Tibial nerve (tissue), 4 donors: ENCODE measurements around the gene GDF11. TPM values are rescaled to one million over a fixed set of nuclear protein-coding genes. Genes with fewer than 3 reads are reported as not detected.

Experiments
- DNase-seq, 2 donors: peaks; one replicate each; pipeline ENCODE4 v3.0.0-alpha.2; 2019; ENCODE audit warnings: low spot score in 2 of 2
- H3K27ac ChIP-seq, 4 donors: fragments of 200-600 bp; sonication (generic) in 3 of 4; one replicate each; pipeline ENCODE4 v1.5.1; 2017 to 2019; ENCODE audit warnings: mild to moderate bottlenecking in 1 of 4
- H3K27me3 ChIP-seq, 2 donors: fragments of 200-600 bp; sonication (generic) in 1 of 2; one replicate each; pipeline versions ENCODE4 v1.5.1 to v1.6.0; 2017 to 2019
- H3K36me3 ChIP-seq, 3 donors: fragments of 200-600 bp; sonication (generic); one replicate each; pipeline ENCODE4 v1.5.1; 2018 to 2019
- H3K4me1 ChIP-seq, 4 donors: fragments of 200-600 bp; sonication (generic) in 3 of 4; one replicate each; pipeline ENCODE4 v1.5.1; 2017 to 2019
- H3K4me3 ChIP-seq, 4 donors: fragments of 200-600 bp; sonication (generic) in 3 of 4; one replicate each; pipeline ENCODE4 v1.5.1; 2017 to 2019; ENCODE audit warnings: mild to moderate bottlenecking in 1 of 4, moderate library complexity in 1 of 4
- H3K9me3 ChIP-seq, 4 donors: fragments of 200-600 bp; sonication (generic) in 3 of 4; one replicate each; pipeline ENCODE4 v1.5.1; 2017 to 2019
- CTCF ChIP-seq, 5 experiments: fragments of 200-600 bp in 3 of 5; fragments of 450-650 bp in 2 of 5; sonication (generic) in 3 of 5; IDR thresholded peaks; one replicate each; pipeline ENCODE4 v1.5.1; 2016 to 2019; ENCODE audit warnings: antibody characterized with exemption in 5 of 5, mild to moderate bottlenecking in 3 of 5, moderate library complexity in 2 of 5
- EP300 ChIP-seq, 2 donors: sonication (generic); formaldehyde crosslinking; IDR thresholded peaks; one replicate each; pipeline ENCODE4 v1.6.1; 2017; ENCODE audit warnings: antibody characterized with exemption in 2 of 2, mild to moderate bottlenecking in 1 of 2
- POLR2A ChIP-seq, 2 donors: fragments of 450-650 bp; IDR thresholded peaks; one replicate each; pipeline ENCODE4 v1.6.1; 2017; ENCODE audit warnings: antibody characterized with exemption in 2 of 2, mild to moderate bottlenecking in 2 of 2, moderate library complexity in 2 of 2
- WGBS, 2 donors: methylation state at CpG; one replicate each; pipeline ENCODE4 v1.1.5; 2018; 5-methylcytosine and 5-hydroxymethylcytosine counted together
- total RNA-seq, 4 donors: library from RNA; depleted of rRNA; stranded (reverse); fragments of >200 nt; gene quantifications; one replicate each; pipeline ENCODE4 v1.1.0, GENCODE V29; 2016

Gene GDF11
- total RNA-seq, 4 donors from 2014 or later = 1.8 to 5.7 (median 4.0) TPM

- Histone ChIP-seq H3K27ac (peak overlapping the region; percentile 89 to 94 (median 92)), H3K27me3 (no peaks in the 10 kb centered on the region), H3K4me1 (peaks cover 0 to 89% (median 65%) of the 10 kb centered on the region in 4 donors), H3K4me3 (peak overlapping the region; percentile 69 to 81 (median 70)), H3K9me3 (no peaks in the 10 kb centered on the region), H3K36me3 (peaks cover 0 to under 1% (median 0%) of the 10 kb centered on the region in 3 donors)
- TF ChIP-seq POLR2A (IDR thresholded peaks at IDR 0.05) (no peak), EP300 (IDR thresholded peaks at IDR 0.05) (no peak), CTCF (IDR thresholded peaks at IDR 0.05) (no peak)
- 14 to 16% methylated on average over 8 of the region's 8 CpGs for WGBS, 2 donors
- DNase-seq = no peak
These were observed 25.6 kb upstream of the GDF11 start for GRCh38 chr12:55717011-55718007.

- peaks cover 0 to 7% (median 0%) of the 10 kb centered on the region in 3 donors for H3K36me3 ChIP-seq
- peak in 1 of 2 donors; percentile 45 for TF ChIP-seq EP300 (IDR thresholded peaks at IDR 0.05)
- TF ChIP-seq POLR2A (IDR thresholded peaks at IDR 0.05) = no peak
- DNase-seq = no peak
- no peaks in the 10 kb centered on the region for H3K27me3 ChIP-seq
- H3K4me1 ChIP-seq = peaks cover 0 to 85% (median 62%) of the 10 kb centered on the region in 4 donors
- H3K9me3 ChIP-seq = no peaks in the 10 kb centered on the region
- peak overlapping the region in 1 of 4 donors; percentile 0 for H3K4me3 ChIP-seq
- WGBS, 2 donors = 0 to 6% methylated on average over 4 of the region's 4 CpGs
- H3K27ac ChIP-seq = peak overlapping the region; percentile 17 to 94 (median 91)
These were observed 24.9 kb upstream of the GDF11 start for GRCh38 chr12:55718015-55718414.

GRCh38 chr12:55718624-55719275 is 24.2 kb upstream of the GDF11 start:
- H3K4me3 ChIP-seq = peak overlapping the region in 1 of 4 donors; percentile 0

GRCh38 chr12:55719371-55719770 is 23.6 kb upstream of the GDF11 start:
- H3K4me3 ChIP-seq = no peak overlapping the region
- 45 to 62% methylated on average over 7 of the region's 7 CpGs for WGBS, 2 donors

More at GRCh38 chr12:55718624-55719275, 24.2 kb upstream of the GDF11 start:
- H3K9me3 ChIP-seq = no peaks in the 10 kb centered on the region
- WGBS, 2 donors = 15 to 35% methylated on average over 4 of the region's 4 CpGs
- peaks cover 0 to 85% (median 63%) of the 10 kb centered on the region in 4 donors for H3K4me1 ChIP-seq
- H3K36me3 ChIP-seq = peaks cover 0 to 15% (median 0%) of the 10 kb centered on the region in 3 donors
- no peaks in the 10 kb centered on the region for H3K27me3 ChIP-seq
- no peak for TF ChIP-seq POLR2A (IDR thresholded peaks at IDR 0.05)
- no peak for TF ChIP-seq CTCF (IDR thresholded peaks at IDR 0.05)
- no peak for TF ChIP-seq EP300 (IDR thresholded peaks at IDR 0.05)
- DNase-seq = no peak
- H3K27ac ChIP-seq = peak overlapping the region; percentile 17 to 94 (median 91)

More at GRCh38 chr12:55719371-55719770, 23.6 kb upstream of the GDF11 start:
- Histone ChIP-seq H3K27ac (peak overlapping the region; percentile 64 to 94 (median 91)), H3K27me3 (no peaks in the 10 kb centered on the region), H3K36me3 (peaks cover 0 to 21% (median 0%) of the 10 kb centered on the region in 3 donors), H3K9me3 (no peaks in the 10 kb centered on the region), H3K4me1 (peaks cover 0 to 88% (median 69%) of the 10 kb centered on the region in 4 donors)
- TF ChIP-seq CTCF (IDR thresholded peaks at IDR 0.05) = no peak
- no peak for TF ChIP-seq EP300 (IDR thresholded peaks at IDR 0.05)
- TF ChIP-seq POLR2A (IDR thresholded peaks at IDR 0.05) = no peak
- DNase-seq = no peak
